Measurements from ENCODE around the gene PTCH1. TPM values are rescaled to one million over a fixed set of nuclear protein-coding genes. Genes with fewer than 3 reads are reported as not detected.

PTCH1 gene
- polyA plus RNA-seq, 1 of the 3 experiments (the other 2 are of a cell fraction) = 3.3 TPM

DNA sequence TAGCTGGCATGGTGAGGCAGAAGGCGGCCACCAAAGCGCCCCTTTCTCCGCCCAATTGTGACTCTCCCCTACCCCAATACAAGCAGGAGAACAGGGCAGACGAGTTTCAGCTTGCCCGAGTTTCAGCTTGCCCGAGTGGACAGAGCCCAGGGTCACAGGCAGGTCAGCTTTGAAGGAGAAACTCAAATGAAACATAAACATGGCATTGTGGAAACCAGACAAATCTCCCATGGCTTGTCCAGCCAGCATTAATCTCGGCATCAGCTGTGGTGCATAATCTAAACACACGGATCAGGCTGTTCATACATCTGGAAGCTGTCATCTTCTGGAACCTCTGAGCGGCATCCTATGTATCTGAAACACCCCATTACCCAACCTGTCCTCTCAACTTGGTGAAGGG is 16.9 kb downstream of the PTCH1 start:
- WGBS (ENCODE audit: low lambda C conversion rate) = 61% methylated on average over 9 of the region's 9 CpGs
- Histone ChIP-seq H3K79me2 (ENCODE audit: insufficient read depth) (peaks cover 5% of the 10 kb centered on the region; the same call in 1 of the 2 replicates), H3K9me3 (no peaks in the 10 kb centered on the region), H3K27me3 (ENCODE audit: insufficient read depth) (no peaks in the 10 kb centered on the region), H3K4me1 (ENCODE audit: control insufficient read depth in 1 of 2, insufficient read depth in 2 of 2, low read depth in 1 of 2, low read length in 1 of 2) (peaks cover 28 to 52% of the 10 kb centered on the region in 2 experiments), H3K4me2 (no peak overlapping the region), H3K27ac (ENCODE audit: low read depth in 2 of 2, low read length in 1 of 2) (peak overlapping the region in 1 of 2 experiments; percentile 72; a peak in 2 of 4 replicates), H3F3A (replicated peaks; ENCODE audit: insufficient read depth) (peaks cover 13% of the 10 kb centered on the region), H3K36me3 (replicated peaks in 1 of 2; ENCODE audit: control insufficient read depth in 1 of 2, insufficient read depth in 2 of 2, low read length in 1 of 2) (no peaks in the 10 kb centered on the region), H3K9me2 (no peaks in the 10 kb centered on the region), H3K4me3 (ENCODE audit: low read depth in 2 of 2, low read length in 1 of 2) (no peak overlapping the region), H3K9ac (no peak overlapping the region), H2AFZ (ENCODE audit: low read depth) (no peak overlapping the region), H4K20me1 (ENCODE audit: insufficient read depth) (no peaks in the 10 kb centered on the region; the same call in 1 of the 2 replicates)
- DNase-seq = peak; percentile 59
- CTCF ChIA-PET = interaction anchor here (1.0 to 1.5 kb wide), 3 partner anchors 41 to 579 kb away, joined by 3 to 4 read pairs (median 4); no protein-coding TSS in a partner anchor
- POLR2A ChIA-PET = interaction anchor here (0.9 to 1.1 kb wide), 3 partner anchors 9 to 718 kb away, joined by 3 read pairs; no protein-coding TSS in a partner anchor
- TF ChIP-seq EZH2phosphoT487 (IDR thresholded peaks at IDR 0.05; ENCODE audit: borderline replicate concordance, low read depth) = no peak
- TF ChIP-seq, protein P1, sequence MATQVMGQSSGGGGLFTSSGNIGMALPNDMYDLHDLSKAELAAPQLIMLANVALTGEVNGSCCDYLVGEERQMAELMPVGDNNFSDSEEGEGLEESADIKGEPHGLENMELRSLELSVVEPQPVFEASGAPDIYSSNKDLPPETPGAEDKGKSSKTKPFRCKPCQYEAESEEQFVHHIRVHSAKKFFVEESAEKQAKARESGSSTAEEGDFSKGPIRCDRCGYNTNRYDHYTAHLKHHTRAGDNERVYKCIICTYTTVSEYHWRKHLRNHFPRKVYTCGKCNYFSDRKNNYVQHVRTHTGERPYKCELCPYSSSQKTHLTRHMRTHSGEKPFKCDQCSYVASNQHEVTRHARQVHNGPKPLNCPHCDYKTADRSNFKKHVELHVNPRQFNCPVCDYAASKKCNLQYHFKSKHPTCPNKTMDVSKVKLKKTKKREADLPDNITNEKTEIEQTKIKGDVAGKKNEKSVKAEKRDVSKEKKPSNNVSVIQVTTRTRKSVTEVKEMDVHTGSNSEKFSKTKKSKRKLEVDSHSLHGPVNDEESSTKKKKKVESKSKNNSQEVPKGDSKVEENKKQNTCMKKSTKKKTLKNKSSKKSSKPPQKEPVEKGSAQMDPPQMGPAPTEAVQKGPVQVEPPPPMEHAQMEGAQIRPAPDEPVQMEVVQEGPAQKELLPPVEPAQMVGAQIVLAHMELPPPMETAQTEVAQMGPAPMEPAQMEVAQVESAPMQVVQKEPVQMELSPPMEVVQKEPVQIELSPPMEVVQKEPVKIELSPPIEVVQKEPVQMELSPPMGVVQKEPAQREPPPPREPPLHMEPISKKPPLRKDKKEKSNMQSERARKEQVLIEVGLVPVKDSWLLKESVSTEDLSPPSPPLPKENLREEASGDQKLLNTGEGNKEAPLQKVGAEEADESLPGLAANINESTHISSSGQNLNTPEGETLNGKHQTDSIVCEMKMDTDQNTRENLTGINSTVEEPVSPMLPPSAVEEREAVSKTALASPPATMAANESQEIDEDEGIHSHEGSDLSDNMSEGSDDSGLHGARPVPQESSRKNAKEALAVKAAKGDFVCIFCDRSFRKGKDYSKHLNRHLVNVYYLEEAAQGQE (IDR thresholded peaks at IDR 0.05; ENCODE audit: low read depth, low read length) = peak; percentile 81; the same call in 1 of the 2 replicates
- TF ChIP-seq MXI1 (IDR thresholded peaks at IDR 0.05; ENCODE audit: low read depth, low read length) = peak; percentile 72
- 0 out of 2 replicates have a peak, but pooled peaks have one; percentile 6 for TF ChIP-seq TCF12 (IDR thresholded peaks at IDR 0.05)
- peak; percentile 84 for TF ChIP-seq GATA2 (CRISPR knock-in tag; IDR thresholded peaks at IDR 0.05)
- no peak for TF ChIP-seq SIN3A (IDR thresholded peaks at IDR 0.05; ENCODE audit: borderline replicate concordance, low read depth, low read length)
- TF ChIP-seq, protein P2, sequence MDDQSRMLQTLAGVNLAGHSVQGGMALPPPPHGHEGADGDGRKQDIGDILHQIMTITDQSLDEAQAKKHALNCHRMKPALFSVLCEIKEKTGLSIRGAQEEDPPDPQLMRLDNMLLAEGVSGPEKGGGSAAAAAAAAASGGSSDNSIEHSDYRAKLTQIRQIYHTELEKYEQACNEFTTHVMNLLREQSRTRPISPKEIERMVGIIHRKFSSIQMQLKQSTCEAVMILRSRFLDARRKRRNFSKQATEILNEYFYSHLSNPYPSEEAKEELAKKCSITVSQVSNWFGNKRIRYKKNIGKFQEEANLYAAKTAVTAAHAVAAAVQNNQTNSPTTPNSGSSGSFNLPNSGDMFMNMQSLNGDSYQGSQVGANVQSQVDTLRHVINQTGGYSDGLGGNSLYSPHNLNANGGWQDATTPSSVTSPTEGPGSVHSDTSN (IDR thresholded peaks at IDR 0.05) = no peak
- peak; percentile 19; the same call in 1 of the 2 replicates for TF ChIP-seq RAD21 (IDR thresholded peaks at IDR 0.05; ENCODE audit: low read length)
- peak; percentile 21; the same call in 1 of the 2 replicates for TF ChIP-seq RCOR1 (IDR thresholded peaks at IDR 0.05; ENCODE audit: low read length)
- peak; percentile 75; the same call in 1 of the 2 replicates for TF ChIP-seq FOXJ3 (CRISPR knock-in tag; IDR thresholded peaks at IDR 0.05)
- peak in 1 of 2 experiments; percentile 86; a peak in 2 of 4 replicates for TF ChIP-seq EP300 (IDR thresholded peaks at IDR 0.05; ENCODE audit: borderline replicate concordance in 1 of 2, low read depth in 1 of 2, low read length in 1 of 2)
